ENCODE measurements around the gene CEBPG.
A peak's percentile ranks its signal among the peaks of the same experiment; 100 is the strongest.

The CEBPG gene

DNA sequence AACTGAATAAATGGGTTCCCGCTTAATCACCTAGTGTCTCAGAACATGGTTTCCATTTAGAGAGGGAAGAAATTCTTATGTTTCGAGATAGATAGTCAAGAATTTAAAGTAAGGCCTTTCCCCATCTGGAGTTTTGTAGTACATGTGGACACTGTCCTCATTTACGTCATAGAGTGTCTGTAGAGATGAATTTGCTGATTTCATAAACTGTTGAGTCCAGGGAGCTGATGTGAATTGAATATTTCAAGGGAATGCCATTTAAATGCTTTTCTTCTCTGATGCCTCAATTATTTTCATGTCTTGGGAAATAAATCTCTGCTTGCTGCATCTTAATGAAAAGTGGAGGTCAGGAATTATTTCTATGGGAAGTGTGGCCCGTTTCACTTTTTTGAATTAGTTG, 9.5 kb downstream of the CEBPG start:
- DNase-seq: no peak

DNA sequence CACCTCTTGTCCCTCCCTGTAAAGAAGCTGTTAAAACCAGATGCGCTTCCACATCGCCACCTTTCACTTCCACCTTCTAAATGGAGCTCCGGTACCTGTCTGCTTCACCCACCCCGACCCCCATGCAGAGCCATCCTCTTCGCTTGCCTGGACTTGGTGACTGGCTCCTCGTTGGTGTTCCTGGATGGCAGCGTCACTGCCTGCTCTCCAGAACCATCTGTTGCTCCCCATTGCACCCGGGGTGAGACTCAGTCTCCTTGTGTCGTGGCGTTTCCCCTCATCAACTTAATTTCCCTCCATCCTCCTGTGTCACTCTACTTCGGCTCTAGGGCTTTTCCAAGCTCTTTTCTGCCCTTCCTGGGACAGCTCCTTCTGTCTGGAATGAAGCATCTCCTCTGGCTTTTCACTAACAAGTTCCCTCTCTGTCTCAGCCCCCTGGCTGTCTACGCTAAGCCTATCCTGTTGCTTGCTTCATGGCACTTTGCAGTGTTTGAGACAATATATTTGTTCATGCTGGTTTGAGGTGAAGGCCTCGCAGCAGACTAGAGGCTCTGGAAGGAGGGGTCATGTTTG, 10.3 kb downstream of the CEBPG start:
- no peak for DNase-seq

GRCh38 chr19:33384983-33385382, 11.5 kb downstream of the CEBPG start:
- no peak for DNase-seq

GRCh38 chr19:33385956-33386355, 12.4 kb downstream of the CEBPG start:
- DNase-seq: no peak

DNA sequence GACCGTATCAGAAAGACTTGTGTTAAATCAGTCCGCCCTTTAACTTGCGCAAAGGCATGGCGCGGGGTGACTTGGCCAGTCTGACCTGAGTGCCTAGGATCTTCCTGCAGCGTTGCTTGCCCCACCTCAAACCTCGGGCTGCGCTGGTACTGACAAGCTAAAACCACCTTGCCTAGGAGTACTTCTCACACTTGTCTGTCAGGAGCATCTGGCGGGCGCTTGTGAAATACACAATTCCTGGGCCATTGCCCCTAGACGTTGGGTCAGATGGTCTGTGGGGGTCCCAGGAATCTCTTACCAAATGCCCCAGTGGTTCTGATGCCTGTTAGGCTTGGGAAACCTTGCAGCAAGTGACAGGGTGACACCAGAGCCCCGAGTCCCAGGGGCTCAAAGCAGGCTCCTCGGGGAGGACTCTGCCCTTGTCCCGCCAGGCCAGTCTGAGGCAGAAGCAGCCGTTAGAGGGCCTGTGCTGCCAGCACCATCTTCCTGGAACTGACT, 12.9 kb downstream of the CEBPG start:
- no peak for DNase-seq

GRCh38 chr19:33387351-33388230, 14.1 kb downstream of the CEBPG start:
- DNase-seq: no peak

DNA sequence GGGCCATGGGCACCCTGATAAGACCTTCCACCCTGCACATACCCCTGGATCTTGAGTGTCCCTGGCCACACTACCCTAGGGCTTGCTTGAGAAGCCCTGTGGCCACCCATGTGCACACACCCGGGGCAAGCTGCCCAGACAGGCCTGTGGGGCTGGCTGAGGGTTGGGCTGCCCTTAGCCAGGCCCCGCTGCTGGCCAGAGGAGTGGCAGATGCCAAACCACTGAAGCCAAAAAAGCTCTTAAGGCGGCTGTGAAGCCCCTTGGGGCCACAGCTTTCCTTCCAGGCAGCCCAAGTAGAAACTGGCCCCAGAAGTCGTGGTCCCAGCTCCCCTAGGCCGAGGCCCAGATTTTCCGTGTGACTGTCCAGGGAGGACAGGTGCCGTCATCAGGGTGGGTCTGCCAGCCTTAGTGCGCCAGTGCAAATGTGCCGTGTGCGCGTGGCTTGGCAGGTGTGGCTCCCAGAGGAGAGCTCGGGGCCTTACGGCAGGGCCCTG, 14.8 kb downstream of the CEBPG start:
- no peak for DNase-seq

GRCh38 chr19:33388725-33389420, 15.4 kb downstream of the CEBPG start:
- no peak for DNase-seq

DNA sequence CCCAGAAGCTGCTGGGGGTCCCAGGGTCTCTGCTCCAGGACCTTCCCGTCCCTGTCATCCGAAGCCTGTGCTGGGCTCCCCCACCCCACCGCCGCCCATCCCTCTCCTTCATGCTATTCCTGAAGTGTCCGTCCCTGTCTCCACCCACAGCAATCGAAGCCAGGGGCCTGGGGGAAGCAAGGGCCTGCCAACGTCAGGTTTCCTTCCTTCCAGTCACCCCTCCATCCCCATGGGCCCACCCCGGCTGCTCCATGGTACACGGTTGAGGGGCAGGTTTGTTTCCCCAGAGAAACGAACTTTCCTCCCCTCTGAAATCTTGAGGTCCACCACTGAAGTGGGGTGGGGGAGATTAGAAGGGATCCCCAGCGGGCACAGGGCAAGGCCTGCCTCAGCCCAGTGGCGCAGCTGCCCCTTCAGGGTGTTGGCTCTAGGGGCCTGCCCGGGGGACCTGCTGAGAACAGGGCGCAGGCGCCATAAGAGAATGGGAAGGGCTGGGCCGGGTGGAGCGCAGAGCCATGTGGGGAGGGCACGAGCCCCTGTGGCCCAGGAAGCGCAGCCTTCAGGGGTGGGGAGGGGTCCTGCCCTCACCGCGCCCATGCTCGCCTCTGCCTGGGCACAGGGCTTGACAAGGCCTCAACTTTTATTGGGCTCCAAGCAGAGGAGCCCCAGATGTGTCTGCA, 16.1 kb downstream of the CEBPG start:
- DNase-seq: no peak

- DNase-seq: no peak
Measured at GRCh38 chr19:33390101-33390907, 16.8 kb downstream of the CEBPG start.

DNA sequence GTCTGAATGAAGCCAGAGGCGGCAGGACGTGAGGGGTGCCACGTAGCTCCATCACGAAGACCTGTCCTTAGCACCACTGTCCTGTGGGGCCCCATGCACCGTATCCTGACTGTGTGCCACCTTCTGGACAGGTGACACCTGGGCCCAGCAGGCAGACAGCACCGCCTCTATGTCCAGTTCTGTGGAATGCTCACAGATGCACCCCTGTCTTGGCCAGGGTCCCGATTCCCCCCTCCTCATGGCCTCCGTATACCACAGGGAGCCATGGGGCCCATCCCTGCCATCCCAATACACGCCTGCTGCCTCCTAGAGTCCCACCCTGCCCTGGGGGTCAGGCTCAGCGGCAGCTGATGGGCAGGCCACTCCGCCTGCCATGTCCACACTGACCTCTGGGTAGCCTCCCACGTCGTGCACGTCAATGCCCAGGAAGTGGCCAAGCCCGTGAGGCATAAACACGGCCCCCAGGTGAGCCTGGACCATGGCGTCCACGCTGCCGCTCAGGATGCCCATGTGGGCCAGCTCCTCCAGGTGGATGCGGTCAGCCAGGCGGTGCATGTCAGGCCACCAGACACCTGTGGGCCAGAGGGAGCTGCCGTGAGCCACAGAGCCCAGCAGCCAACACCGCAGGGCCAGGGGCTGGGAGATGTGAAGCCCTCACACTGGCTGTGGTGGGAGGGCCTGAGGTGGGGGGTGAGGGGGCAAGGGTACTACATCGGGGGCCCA, 17.6 kb downstream of the CEBPG start:
- no peak for DNase-seq

DNA sequence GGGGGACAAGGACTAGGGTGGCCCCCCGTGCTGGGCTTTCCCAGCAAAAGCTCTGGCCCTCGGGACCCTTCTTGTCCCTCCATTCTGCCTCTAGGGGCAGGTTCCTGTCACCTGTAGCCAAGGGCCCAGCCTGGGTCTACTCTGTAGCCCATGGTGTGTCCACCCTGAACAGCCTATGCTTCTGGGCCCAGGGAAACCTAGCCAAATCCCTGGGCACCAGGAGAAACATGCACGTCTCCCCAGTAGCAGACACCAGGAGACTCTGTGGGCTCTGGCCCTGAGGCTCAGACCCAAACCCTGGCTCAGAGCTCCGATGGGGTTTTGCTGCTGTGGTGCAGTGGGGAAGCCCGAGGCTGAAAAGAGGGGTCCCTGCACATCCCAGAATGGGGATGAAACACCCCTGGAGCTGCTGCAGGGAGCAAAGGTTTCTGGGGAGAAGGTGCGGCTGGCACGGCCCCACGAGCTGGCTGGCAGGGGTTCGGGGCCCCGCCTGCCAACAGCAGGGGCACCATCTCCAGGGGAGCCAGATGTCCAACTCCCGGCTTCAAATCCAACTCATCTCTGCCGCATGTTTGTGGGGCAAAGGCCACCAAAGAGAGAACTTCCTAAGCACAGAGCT, 18.2 kb downstream of the CEBPG start:
- DNase-seq: no peak

DNA sequence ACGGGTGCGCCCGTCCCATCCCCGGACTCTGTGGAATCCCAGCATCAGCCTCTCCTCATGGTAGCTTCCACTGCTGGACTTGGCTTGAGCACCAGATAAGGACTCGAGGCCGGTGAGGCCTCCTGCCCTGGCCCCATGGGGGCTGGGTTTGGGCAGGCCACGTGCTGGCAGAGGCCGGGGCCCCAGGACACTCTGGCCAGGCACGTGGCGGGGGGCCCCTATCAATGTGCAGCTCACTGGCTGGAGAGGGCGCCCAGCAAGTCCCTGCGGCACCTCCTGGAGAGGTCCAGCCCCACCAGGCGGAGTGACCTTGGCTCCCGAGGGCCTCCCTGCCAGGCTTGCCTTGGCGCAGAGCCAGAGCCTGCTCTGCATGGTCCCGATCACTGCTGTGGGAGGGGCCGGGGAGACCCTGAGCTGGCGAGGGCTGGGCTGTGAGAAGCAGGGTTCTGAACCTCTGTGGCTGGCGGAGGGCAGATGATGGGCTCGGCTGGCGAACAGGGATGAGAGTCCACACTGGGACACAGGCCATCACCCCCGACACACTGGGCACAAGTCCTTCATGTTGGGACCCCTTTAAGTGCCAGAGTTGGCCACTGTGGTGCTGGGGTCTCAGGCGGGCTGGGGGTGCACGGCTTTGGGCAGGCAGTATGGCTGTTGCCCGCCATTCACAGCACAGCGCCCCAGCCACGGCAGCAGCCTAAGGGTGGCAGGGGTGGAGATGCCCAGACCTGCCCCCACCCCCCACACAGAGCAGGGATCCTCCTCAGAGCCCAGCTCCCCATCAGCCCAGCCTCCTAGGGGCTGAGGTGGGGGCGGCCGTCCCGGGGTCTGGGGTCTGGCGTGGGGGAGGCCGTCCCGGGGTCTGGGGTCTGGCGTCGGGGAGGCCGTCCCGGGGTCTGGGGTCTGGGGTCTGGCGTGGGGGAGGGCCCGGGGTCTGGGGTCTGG, 19.1 kb downstream of the CEBPG start:
- DNase-seq: no peak

DNA sequence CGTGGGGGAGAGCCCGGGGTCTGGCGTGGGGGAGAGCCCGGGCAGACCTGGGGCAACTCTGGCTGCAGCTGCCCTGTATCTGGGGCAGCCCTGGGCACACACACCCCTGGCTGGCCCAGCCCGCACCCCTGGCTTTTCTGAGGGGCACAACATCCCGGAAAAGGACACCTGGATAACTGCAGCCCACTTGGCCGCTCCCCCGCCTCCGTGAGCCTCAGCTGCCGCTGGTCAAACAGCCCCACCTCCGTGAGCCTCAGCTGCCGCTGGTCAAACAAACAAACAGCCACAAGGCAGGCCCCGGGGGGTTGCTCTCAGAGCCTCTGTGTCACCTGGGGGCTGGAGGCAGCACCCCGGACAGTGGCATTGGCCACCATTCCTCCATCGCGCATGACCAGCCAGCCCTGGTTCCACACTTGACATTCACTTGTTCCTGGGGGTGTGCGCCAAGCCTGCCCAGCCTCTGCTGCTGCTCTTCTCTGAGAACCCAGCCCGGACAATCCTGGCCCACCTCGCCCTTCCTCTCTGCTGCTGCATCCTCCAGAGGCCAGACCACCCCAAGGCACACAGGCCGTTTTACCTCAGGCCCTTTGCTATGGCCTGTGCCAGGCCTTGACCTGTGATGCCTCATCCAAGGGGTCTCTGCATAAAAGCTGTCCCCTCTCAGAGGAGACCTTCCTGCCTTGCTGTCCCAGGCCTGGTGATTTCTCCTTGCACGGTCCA, 19.9 kb downstream of the CEBPG start:
- DNase-seq: no peak

GRCh38 chr19:33394006-33394722, 20.7 kb downstream of the CEBPG start:
- DNase-seq: peak; percentile 73

GRCh38 chr19:33394723-33395560, 21.4 kb downstream of the CEBPG start:
- no peak for DNase-seq

Measured in fibroblast of skin of back (primary cell).